HG03139 (cell line): Measurements from ENCODE around the gene DDX41.
"Not testable (repeated sequence)": the region's sequence is repeated elsewhere in the genome, so short reads cannot be mapped to it uniquely, and the experiment has no call there.

ENCODE experiments used
- ATAC-seq: cut with Tn5 transposase; IDR thresholded peaks from one replicate; pipeline ENCODE4 v1.9.1; 2021; ENCODE audit not compliant: unreplicated experiment

Gene DDX41

DNA sequence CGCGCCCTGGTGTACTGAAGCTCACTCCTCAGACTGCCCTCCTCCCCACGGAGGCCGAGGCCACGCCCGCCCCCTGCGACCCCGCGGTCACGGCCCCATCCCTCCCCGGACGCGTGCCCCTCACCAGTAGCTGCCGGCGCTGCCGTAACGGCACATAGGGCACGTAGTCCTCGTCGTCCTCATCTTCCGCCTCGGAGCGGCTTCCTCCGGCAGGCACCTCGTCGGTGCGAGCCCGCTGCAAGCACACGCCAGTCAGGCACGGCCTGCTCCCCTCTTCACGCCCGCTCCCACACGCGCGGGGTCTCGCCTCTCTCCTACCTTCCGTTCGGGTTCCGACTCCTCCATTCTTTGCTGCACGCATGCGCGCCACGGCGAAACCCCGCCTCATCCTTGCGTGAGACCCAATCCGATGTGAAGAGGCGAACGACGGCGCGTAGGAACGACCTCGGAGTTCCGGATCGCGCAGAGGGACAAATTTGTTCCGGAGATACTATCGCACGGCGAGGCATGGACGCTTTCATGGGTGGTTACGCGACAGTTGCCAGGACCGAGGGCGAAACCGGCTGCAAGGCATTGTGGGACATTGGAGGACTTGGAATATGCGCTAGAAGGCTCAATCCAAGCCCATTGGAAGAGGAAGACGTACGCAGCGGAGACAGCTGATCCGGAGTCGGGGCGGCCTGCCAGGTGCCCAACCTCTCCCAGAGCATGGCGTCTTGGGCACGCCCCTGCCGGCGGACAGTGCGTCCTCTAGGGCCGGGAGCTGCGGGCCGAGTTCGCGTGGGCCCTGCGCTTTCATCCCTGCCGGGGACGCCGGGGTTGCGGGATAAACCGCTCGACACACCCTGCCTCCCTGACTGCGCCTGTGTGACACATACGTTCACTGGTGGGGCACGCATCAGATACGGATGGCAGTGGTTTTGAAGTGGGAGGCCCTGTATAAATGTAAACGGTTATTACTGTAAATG is at the start of gene DDX41:
Gene DDX41, minus strand, starts transcription at position 361 of the 968 bp plus-strand sequence. Its CDS starts 16 bp downstream, at position 345.
- ATAC-seq: peak; percentile 78

DNA sequence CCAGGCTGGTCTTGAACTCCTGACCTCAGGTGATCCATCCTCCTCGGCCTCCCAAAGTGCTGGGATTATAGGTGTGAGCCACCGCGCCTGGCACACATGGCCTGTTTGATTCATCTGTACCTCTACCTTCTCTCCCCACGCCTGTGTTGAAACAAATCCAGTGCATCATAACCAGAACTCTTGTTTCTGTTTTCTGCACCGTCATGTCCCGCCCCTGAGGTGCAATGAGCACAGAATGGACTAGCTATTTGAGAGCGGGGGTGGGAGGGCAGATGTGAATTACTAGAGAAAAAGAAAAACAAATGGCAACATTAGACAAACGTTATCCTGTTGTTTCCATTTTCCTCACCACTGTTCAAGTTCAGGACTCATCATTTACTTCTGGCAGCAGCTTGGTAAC is 48.3 kb upstream of the DDX41 start:
- ATAC-seq: no peak

DNA sequence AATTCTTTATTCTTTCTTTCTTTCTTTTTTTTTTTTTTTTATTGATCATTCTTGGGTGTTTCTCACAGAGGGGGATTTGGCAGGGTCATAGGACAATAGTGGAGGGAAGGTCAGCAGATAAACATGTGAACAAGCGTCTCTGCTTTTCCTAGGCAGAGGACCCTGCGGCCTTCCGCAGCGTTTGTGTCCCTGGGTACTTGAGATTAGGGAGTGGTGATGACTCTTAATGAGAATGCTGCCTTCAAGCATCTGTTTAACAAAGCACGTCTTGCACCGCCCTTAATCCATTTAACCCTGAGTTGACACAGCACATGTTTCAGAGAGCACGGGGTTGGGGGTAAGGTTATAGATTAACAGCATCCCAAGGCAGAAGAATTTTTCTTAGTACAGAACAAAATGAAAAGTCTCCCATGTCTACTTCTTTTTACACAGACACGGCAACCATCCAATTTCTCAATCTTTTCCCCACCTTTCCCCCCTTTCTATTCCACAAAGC is 42.7 kb upstream of the DDX41 start:
- ATAC-seq: not testable (repeated sequence)

DNA sequence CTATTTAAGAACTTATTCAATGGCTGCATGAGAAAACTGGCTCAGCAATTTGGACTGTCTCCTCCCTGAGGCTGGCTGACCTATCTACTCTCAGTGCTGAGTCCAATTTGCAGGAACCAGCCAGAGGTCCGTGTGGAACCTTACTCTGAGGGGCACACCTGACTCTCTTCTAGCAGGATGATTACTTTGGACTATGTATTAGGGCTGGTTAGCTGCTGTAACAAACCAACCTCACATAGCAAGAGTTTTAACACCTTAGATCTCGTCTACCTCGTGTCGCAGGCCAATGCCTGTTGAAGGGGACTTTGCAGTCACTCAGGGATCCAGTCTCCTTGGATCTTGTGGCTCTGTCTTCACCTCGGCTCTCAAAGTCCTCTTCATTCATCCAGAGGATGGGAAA is 41.0 kb upstream of the DDX41 start:
- ATAC-seq: no peak

DNA sequence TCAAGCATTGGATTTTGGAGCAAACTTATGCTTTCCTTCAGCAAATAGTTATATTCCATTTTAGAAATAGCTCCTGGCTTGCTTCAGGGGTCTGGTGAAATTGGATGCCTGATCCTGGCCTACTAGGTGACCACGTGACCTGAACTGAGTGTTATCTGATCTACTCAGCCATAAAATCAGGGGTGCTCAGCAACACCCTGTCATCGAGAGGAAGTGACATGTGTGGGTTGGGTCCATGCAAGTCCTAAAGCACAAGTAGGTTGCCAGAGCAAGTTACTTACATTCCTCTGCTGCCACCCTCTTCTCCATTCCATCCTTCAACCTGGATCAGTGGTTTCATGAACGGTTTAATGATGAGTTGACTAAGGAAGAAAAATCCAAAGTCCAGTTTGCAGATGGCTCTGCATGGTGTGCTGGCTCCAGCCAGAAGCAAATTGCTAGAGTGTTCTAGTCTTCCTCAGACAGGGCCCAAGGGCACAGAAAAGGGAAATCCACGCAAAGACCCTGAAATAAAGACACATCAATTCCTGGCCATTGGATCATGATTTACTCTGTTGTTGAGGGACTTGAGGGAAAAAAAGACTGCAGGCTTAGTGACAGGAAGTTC is 40.4 kb upstream of the DDX41 start:
- ATAC-seq: no peak

DNA sequence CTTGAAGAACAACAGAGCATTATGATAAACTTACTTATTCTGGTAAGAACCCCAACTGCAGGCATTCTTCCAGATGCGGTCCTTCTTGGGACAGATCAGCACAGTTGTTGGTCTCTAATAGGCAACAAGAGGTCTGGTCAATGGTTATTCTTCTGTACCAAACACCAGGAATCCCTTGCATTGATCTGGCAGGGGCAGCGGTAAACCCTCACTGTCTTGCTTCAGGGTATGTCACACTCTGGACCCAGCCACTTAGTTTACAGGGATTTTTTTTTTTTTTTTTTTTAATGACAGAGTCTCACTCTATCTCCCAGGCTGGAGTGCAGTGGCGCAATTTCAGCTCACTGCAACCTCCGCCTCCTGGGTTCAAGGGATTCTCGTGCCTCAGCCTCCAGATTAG is 38.9 kb upstream of the DDX41 start:
- no peak for ATAC-seq

DNA sequence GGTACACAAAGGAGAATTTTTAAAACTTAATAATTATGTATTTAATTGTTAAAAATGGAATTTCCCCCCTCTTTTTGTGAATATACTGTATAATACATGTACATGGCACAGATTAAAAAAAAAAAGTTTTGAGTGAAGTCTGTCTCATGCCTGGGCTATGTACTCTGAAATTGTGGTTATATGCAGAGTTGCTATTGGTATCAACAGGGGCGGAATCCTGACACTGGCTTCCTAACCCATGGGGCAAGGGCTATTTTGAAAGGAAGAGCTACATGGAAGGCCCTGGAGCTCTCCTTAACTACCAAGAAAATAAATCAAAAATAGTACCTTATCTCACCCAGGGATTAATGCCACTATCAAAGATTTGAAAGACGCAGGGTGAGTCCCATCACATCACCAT is 38.5 kb upstream of the DDX41 start:
- no peak for ATAC-seq

DNA sequence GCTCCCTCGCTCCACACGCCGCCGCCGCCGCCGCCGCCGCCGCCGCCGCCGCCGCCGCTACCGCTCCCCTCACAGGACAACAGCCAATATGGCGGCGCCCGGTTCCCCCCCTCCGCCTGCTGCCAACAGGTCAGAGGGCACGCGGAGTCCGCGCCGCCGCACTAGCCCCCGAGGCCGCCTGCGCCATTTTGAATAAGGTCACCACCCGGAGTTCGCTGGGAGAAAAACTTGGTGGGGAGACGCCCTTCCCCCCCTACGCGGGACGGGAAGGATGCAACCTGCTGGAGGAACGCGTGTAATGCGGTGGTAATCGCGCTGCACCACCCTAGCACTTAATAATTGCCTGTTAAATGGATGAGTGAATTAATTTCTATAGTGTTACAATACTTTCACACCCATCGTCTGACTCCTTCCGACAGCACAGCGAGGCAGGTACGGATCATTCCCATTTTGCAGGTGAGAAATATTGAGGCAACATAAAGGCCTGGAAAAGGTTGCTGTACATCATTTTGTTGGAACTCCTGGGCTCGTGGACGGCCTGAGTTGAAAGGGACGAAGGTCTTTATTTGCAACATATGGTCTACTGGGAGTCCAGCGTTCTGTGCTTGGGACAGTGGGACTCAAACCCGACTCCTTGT is 37.8 kb upstream of the DDX41 start, which contains the start of gene FAM193B:
Gene FAM193B, minus strand, starts transcription at position 90 of the 638 bp plus-strand sequence. CDS start 105 bp downstream, outside the sequence.
- peak; percentile 81 for ATAC-seq

DNA sequence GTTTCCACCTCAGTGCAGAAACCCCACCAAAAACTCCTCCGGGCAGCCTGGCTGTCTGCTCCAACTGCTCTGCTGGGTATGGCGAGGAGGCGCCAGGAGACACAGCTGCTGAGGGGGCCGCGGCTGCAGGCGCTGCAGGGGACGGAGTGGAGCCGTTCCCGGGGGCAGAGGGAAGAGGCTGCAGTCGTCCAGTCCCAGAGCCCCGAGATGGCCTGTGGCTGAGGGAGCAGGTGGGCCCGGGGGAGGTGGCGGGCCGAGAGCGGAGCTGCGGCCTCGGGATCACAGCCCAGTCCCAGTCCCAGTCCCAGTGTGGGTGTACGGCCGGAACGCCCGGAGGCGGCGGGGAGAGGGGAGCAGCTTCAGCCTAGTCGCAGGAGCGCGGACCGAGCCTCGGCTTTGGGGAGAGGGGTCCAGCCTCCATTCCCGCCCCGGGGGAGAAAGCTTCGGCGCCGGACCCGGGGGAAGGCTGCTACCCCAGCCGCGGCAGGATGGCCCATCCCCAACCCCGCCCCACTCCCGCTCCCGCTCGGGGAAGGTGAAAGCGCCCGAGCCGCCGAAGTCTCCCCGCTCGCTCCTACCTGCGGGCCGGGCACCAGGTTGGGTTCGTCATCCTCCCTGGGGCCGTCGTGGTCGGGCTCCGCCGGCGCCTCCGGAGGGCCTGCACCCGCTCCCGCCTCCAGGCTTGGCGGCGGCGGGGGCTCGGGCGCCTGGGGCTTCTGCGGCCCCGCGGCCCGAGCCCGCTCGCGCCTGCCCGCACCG is 37.1 kb upstream of the DDX41 start:
- peak; percentile 44 for ATAC-seq

DNA sequence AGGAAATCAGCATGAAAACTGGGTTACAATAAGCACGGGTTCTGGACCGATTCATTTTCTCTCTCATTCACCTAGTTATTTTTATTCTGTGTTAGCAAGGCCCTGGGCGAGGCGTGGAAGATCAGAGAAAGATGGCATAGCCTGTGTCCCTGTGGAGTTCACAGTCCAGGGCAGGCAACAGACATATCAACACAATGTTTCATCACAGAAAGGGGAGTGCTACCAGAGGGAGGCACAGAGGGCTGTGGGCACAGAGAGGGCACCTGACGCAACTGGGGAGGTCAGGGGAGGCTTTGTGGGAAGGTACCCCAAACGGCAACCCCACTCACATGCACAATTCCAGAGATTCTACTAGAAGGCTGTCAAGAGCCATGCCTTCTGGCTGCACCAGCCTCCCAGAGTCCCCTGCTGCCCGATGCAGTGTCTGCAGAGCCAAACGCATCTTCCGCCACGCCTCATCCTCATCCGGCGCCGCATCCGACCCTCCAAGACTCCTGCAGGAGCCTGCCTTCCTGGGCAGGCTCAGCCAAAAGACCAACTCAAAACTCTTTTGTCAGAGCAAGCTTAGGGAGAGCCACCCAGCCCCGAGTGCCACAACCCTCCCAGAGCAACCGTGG is 36.2 kb upstream of the DDX41 start:
- no peak for ATAC-seq

DNA sequence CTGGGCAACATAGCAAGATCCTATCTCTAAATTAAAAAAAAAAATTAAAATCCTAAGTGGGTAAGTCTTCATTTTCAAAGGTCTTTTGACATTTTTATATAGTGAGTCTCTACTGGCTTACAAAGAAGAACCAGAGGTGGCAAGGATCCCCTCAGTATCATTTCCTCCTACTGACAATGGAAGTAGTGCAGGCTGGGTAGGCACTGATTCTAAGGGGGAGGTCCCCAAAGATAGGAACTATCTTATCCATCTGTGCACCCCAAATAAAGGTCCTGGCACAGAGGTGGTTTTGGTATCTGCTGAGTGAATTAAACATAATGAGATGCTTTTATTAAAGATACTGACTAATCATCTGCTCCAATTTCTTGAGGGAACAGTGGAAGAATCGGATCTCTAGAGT is 33.4 kb upstream of the DDX41 start:
- no peak for ATAC-seq

DNA sequence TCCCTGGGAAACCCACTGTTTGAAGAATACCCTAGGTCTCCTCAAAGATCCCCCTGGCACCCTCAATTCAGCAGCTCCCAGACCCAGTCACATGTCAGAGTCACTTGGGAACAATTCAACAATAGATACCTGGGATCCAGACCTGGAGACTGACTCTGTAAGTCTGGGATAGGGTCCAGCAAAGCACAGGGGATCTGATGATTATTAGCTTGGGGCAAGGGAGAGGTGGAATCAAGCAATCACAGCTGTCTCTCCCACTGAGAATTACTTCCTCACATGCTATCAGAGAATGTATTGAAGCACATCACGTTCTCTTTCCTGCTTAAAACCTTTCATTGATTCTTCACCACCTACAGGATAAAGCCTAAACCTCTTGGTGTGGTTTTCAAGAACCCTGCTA is 31.7 kb upstream of the DDX41 start:
- no peak for ATAC-seq

DNA sequence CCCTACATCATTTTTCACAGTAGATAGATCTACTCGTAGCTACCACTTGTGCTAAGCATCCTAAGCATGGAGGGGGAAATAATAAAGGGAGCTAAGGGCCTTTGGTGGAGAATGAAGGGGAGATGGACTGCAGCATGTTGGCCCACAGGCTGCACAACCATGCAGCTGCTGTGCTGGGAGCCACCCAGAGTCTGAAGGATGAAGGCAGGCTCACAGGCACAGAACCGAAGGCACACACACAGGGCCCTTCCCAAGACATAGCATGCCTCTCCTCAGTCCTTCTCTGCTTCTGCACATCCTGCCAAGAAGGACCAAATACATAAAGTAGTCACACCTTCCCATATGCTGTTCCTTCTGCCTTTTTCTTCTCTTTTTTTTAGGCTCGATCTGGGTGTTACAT is 31.0 kb upstream of the DDX41 start:
- ATAC-seq: no peak

DNA sequence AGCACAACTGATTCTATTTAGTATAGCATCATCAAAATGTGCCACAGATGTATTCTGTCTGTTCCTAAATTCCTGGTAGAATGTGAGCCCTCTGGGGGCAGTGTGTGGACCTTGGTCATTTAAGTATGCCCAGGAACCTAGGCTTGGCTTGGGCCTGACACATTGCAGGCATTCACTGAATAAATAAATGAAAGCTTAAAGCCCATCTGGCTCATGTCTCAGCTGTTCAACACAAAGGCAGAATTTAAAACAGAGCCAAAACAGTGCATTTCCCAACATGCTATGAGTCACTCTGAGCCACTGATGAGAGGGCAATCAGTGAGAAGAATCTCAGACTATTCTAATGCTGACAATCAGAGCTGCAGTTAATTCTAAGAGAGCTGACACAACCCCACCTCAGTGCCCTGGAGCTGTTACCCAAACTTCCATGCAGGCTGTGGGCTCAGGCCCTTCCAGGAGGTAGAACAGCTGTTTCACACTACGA is 29.5 kb upstream of the DDX41 start:
- no peak for ATAC-seq

DNA sequence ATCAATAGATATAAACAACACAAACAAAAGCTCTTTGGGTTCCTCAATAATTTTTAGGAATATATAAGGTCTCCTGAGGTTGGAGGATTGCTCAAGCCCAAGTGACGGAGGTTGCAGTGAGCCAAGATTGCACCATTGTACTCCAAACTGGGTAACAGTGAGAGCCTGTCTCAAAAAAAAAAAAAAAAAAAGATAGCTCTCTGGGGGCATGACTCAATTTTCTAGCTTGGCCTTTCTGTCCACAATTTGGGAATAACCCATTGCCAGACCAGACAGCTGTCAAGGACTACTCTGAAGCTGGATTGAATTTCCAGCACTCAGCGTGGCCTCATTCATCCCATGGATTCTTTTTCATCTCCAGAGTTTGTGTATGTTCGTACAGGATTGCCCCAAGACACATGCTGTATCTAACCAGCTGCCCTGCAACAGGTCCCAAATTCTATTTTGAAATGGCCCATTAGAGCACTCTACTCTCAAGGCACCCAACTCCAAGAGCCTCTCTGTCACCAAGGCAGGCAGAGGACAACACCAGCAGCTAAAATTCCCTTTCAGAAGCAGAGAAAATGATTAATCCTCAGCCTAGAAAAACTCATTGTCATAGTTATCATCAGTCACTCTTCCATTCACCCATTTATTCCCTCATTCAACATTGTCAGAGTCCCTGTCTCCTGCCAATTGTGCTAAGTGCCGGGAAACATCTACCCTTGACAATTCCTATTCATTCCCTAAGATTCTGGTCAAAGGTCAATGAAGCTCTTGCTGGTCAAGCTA is 28.9 kb upstream of the DDX41 start:
- ATAC-seq: no peak

DNA sequence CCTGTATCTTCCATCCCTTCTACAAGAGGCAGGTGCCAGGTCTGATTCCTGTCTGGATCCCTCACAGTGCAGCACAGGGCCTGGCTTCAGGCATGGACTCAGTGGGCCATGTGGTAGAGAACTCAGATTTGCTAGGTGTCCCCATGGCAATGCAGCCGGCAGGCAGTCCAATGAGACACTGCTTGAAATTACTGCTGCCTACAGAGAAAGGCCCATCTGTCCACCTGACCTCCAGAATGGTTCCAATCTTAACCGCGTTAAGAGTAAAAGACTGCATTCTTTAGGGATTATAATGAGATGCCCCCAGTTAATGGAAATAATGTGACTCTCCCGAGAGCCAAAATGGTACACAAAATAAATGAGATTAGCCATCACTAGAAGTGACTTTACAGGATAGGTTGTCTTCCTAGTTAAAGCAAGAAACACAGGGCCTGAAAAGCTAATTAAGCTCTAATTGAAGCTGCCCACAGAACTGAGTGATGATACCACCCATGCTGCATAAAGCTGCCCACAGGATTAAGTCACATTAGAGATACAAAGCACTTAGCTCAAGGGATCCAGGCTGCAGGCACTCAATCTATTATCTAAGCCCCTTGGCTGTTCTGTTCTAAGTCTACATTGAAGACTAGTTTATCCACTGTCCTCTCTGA is 26.2 kb upstream of the DDX41 start:
- no peak for ATAC-seq

DNA sequence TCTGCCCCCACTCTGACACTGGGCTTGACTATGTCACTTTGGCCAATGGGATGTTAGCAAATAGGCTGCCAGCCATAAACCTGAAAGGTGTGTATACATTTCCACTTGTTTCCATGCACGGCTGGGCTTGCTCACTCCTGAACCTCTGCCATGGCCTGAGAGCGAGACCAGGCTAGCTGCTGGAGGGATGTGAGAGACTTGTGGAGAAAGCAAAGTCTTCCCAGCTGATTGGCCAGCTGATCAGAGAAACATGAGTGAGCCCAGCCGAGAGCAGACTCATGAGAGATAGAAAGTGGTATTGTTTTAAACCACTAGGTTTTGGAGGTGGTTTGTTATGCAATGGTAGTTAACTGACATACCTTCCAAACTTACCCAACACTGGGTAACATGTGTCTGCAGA is 23.7 kb upstream of the DDX41 start:
- no peak for ATAC-seq

DNA sequence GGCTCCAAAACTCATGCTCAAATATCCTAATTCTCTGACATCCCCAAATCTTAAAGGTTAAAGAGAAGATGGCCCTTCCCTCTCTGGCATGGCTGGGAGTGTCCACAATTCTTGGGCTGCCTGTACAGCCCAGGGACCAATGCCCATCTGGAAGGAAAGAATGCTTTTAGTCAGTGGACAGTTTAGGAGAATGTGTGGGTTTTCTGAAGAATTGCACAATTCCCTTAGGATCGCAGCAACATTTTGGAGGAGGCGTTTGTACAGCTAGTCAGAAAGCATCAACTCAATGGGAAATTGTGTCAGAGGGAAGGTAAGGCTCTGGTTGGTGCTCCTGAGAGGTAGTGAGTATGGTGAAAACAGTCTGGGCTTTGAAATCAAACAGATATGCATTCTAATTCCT is 22.6 kb upstream of the DDX41 start:
- ATAC-seq: no peak

DNA sequence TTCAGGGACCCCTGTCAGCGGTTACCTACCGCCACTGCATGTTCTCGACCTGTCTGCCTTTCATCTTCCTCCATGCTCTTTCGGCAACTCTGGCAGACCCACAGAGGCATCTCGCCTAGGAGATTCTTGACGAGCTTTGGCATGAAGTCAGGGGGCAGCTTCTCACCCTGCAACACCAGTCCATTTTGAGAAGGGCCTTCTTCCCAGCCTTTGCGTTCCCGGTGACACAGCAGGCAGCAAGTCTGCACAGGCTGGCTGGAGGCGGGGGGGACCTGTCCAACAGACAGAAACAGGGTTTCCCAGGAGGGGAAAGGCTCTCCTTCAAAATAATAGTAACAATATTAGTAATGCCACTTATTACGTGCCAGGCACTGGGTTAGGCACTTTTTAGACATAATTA is 22.1 kb upstream of the DDX41 start:
- no peak for ATAC-seq
